Stimulated activated CD4-positive, alpha-beta T cell treated with anti-CD3 and anti-CD28 coated beads, Interleukin-4, amount 100 ng/mL, for 1 hour (primary cell): Measurements from ENCODE around the gene HPSE2.
"Not testable (repeated sequence)": the region's sequence is repeated elsewhere in the genome, so short reads cannot be mapped to it uniquely, and the experiment has no call there.

Experiments used
- DNase-seq: peaks from one replicate; pipeline ENCODE4 v3.0.0-alpha.2; 2020

The HPSE2 gene

DNA sequence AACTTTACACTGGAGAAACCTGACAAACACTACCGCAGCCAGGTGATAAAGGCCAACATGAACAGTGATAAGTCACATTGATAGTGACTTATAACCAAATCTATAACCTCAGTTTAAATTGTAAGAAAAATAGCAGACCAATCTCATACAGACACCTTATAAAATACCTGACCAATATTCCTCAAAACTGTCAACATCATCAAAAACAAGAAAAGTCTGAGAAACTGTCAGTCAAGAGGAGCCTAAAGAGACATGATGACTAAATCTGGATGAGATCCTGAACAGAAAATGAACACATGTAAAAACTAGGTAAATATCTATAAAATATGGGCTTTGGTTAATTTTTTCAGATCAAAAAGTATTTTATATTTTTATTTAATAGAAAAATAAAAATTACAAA, 233.3 kb downstream of the HPSE2 start:
- DNase-seq, result no peak

DNA sequence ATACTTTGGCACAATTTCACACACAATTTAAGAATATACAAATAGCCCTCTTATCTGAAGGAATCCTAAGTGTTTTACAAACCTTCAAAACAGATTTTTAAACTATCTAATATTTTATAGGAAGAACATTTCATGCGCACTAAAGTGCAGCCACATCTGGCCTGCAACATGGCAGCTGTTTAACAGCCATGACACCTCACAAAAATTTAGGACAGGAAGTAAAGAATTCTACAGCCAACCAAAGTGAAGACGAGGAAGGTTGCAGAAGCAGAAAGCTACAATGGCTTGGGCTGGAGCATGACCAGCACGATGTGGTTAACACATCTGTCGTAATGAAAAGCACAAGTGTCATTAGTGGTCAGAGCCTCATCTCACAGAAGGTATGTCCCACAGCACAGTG, 238.1 kb downstream of the HPSE2 start:
- no peak for DNase-seq

DNA sequence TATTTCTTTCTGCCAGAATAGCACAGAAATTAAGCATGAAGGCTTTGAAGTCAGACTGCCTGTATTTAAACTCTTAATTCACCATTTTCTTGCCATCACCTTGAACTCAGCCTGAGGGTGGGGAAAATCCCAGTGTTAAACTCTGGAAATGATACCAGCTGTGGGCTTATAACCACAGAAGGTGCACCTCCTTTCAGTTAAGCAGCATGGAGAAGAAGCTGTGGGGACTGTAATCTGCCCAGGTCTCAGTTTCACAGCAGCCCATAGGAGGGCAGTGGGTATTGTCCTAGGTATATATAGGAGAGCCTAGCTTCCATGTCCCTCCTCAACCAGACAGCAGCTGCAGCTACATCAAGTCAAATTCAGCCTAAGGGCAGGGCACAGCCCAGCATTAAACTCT, 241.6 kb downstream of the HPSE2 start:
- DNase-seq, result no peak

DNA sequence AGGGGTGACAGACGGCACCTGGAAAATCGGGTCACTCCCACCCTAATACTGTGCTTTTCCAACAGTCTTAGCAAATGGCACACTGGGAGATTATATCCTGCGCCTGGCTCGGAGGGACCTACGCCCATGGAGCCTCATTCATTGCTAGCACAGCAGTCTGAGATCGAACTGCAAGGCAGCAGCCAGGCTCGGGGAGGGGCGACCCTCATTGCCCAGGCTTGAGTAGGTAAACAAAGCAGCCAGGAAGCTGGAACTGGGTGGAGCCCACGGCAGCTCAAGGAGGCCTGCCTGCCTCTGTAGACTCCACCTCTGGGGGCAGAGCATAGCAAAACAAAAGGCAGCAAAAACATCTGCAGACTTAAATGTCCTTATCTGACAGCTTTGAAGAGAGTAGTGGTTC, 251.9 kb downstream of the HPSE2 start:
- not testable (repeated sequence) for DNase-seq

DNA sequence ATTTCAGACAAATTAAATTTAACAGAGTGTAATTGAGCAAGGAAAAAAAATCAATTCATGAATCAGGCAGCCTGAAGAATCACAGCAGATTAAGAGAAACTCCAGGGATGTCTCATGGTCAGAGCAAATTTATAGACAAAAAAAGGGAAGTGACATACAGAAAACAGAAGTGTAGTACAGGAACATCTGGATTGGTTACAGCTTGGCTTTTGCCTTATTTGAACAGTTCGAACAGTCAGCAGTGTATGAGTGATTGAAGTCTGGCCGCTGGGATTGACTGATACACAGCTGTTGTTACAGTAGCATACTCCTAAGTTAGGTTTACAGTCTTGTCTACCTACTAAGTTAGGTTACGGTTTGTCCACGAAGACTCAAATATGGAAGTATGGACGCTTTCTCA, 255.3 kb downstream of the HPSE2 start:
- no peak for DNase-seq

DNA sequence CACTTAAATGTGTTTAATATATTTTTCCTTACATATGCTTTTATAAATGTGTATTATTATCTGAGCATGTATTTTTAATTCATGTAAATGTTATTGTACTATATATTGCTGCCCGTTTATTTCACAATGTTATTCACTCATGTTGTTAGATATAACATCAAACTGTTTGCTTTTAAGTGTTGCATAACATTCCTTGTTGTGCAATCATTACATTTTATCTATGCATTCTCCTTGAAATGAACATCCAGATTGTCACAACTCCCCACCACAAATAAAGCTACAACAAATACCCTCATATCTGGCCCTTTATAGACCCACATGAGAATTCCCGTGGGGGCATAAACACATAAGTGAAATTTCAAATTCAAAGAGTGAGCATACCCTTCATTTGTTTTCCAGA, 264.2 kb downstream of the HPSE2 start:
- no peak for DNase-seq

DNA sequence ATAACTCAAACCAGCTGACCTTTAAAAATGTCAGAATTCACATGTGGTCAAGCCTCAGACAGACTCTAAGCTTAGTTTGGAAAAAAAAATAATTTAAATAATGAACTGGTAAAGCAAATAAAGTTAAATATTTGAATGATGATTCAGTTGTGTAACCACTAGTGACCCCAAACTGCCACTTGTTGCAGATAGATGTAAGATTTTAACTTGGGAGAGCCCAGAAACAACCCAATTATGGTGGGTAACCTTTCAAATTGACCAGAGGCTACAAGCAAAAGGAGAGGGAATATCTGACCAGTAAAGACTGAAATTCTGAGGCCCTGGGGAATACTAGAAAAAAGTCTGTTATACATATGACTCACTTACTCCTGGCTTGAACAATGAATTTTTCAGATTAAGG, 268.1 kb downstream of the HPSE2 start:
- DNase-seq, result no peak

DNA sequence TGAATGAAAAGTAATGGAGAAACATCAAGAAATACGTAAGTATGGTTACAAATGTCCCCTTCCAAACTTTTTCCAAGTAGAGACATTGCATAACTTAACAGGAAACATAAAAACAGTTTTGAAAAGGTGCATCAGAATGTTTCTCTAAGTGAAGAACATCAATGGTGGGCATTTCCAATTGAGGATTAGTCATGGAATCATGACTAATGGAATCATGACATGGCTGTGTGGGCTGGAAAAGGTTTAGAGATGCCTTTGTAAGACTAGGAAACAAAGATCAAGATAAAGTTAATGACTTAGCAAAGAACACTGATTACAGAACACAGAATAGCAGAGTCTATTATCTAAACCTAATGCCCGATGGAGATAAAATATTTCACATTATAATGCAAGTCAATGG, 272.0 kb downstream of the HPSE2 start:
- no peak for DNase-seq

DNA sequence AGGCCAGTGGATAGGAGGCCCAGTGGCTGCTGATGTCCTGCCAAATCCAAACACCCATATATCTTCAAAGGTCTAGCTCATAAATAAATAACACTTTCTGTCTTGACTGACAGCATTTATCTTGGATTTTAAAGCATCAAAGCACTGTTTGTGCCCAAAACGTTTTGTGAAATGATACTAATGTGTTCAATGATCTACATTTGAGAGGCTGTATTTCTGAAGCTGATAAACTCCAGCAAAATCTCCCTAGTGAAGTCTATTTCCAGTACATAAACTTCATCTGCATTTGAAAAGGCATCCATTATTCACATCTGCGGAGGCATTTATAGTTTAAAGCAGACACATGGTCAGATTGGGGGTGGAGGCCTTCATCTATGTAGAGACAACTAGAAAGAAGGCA, 276.3 kb downstream of the HPSE2 start:
- DNase-seq, result no peak

DNA sequence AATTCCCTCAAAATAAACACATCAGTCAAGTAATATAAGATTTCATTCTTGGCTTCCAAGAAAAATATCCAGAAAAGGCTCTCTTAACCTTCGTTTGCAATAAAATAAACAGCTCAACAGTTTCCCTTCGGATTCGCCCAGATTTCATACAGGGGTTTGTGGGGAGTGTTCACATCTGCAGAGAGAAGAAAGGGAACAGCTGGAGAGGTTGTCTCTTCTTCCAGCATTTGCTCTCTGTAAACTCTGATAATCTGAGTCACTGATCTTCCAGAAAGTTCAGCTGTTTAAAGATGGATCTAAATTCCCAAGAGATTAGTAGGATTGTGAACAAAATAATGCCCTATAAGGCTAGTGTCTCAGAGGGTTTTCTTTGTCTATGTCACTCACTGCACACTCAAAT, 277.9 kb downstream of the HPSE2 start:
- no peak for DNase-seq

DNA sequence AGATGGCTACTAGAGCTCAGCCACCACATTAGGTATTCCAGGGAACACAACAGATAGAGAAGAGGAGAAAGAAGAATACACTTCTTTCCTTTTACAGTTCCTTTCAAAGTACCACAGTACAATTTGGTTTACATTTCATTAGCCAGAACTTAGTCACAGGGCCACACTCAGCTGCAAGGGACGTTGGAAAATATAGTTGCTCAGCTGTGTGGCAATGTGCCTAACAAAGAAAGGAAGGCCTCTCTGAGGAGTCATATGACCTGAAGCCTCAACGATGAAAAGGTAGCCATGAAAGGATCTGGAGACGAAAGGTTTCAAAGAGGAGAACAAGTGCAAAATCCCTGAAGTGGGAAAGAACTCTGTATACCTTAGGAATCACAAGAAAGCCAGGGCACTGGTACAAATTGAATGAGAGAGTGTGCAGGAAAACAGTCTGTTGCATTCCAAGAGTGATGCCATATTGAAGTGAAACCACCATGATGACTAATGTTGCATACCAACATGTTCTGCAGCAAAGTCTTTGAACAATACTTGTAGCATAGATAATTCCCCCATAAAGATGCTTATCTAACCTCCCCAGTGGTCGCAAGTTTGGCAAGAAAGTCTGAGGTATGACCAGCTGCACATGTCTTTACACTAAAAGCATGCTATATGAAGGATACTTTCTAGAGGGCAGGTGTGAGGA, 278.9 kb downstream of the HPSE2 start:
- DNase-seq, result no peak

DNA sequence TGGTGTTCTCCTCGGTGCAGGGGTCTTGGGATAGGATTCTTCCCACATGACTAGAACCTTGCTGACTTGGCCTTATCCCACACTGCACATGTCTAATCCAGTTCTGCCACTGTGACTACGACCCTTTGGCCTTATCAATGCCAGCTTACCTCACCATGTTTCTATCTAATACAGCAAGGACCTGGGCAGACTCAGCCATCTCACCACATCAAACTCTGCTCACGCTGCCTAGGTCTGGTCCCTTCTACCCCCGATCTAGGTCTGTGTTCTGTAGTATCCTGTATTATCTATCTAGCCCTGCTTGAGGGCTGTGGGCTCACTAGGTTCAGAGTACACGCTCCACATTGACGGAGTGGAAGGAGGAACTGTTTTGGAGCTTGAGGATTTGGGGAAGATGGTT, 282.4 kb downstream of the HPSE2 start:
- no peak for DNase-seq

DNA sequence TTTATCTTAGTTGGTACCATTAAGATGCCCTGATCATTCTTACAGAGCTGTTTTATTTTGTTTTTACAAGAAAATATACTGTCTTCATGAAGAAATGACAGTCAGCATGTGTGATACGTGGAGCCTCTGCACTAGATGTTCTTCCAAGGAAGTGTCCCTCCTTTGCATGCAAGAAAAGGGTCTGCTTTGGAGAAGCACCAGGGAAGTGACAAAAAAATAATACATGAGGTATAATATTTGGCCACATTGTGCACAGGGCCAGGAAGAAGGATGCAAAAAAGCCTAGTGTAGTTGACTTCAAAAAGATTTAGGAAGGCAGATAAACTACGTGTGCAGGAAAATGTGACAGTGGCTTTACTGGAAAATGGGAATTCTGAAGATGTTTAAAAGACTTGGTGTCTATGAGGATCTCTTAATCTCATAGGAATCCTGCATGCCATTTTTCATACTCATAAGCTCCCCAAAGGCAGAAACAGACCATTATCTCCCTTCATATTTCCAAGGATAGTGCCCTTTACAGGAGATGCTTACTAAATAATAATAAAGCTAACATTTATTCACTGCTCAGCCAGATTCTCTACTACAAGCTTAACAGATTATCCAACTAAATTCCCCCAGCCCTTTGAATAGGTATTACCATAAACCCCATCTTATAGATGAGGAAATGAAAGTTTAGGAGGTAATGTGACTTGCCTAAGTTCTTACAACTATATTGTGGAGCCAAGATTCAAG, 284.2 kb downstream of the HPSE2 start:
- no peak for DNase-seq

DNA sequence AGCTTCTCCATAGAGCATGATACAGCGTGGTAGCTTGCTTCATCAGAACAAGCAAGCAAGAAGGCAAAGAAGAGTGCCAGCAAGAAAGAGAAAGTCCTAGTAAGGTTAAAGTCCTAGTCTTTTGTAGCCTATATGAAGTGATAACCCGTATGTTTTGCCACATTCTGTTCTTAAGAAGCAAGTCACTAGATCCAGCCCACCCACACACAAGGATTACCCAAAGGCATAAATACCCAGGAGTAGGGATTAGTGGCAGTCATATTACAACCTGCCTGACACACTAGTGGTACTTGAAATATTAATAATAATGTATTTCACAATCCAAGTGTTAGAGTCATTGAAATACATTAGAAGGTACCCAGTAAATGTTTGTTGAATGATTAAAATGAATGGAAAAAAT, 285.5 kb downstream of the HPSE2 start:
- DNase-seq, result no peak

DNA sequence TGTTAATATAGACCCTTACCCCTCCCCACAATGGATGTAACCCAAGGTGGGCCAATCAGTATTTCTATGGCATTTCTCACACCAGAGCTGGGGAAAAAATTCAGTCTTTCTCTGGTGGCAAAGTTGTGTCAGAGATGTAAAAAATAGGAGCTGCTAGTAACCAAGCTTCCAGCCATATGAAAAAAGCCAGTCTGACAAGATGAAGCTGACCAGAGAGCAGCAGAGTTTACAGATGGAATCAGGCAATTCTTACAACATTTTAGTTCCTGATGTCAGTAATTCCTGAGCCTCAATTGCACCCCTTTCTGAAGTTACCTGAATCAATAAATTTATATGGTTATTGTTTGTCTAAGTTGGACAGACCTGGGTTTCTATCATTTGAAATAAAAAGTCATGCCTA, 286.3 kb downstream of the HPSE2 start:
- no peak for DNase-seq

DNA sequence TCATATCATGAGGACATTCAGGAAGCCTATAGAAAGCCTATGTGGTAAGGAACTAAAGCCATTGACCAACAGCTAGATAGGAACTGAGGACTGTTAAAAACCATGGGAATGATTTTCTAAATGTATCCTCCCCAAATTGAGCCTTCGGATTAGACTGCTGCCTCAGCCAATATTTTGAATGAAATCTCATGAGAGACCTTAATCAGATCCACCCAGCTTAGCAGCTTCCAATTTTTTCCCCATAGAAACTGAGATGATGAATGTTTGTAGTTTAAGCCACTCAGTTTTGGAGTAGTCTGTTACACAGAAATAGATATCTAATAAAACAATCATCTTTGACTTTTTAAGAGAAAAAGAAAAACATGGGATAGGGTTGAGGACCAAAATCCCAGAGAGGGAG, 292.0 kb downstream of the HPSE2 start:
- DNase-seq, result no peak

DNA sequence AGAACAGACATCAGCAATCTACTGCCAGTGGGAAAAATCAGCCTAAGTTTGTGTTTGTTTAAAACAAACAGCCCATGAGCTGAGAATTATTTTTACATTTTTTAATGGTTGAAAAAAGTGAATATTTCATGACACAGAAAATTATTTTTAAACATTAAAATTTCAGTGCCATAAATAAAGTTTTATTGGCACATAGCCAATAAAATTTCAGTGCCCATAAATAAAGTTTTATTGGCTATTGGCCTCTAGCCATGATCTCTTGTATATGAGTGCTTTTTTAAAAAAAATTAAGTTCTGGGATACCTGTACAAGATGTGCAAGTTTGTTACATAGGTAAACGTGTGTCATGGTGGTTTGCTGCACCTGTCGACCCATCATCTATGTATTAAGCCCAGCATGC, 305.9 kb downstream of the HPSE2 start:
- no peak for DNase-seq

DNA sequence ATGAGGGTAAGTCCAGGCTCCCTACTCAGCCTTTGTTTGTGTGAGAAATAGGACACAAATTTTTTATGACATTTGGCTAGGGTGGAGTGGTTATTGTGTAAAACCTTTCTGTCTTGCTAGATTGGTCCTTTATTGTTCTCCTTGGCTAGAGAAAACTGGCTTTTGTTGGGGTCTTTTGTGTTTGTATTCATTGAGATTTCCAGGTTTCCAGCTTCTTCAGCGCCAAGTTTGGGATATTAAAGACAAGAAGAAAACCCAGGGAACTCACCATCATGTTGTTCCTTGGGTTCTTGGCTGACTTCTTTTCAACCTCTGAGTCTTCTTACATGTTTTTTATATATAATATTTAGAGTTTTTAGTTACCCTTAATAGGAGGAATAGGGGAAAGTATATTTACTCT, 310.0 kb downstream of the HPSE2 start:
- DNase-seq, result no peak

DNA sequence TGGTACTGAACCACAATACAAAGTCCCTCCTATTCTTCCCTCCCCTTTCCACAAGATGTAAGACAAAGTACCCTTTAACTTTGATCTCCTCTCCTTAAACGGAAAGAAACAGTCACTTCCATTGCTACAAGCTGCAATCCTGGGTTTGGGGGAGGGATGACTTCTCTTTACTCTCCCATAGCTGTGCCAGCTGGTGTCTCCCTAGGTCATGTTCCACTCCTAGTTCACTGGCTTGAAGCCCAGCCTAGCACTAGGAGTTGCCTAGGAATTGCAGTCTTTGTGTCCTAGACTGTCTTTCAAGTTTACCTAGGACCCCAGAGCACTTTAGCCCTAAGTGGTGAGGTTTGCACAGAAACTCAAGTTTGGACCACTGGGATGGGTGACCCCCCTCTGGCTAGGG, 311.1 kb downstream of the HPSE2 start:
- no peak for DNase-seq

DNA sequence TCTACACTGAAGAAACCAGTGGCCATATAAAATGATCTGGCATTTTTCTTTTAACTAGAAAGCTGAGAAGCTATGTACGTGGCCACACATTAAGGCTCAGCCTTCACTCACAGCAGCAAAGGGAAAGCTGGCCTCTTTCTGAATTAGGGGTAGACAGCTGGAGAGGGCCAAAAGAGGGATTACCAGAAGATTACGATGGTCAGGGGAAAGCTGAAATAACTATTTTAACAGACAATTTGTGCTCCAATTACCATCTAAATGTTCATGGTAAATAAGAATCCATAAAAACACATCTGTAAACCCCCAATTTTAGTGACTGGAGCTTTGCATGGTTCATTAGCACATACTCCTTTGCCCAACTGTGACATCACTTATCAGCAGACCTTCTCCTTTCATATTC, 314.3 kb downstream of the HPSE2 start:
- no peak for DNase-seq

DNA sequence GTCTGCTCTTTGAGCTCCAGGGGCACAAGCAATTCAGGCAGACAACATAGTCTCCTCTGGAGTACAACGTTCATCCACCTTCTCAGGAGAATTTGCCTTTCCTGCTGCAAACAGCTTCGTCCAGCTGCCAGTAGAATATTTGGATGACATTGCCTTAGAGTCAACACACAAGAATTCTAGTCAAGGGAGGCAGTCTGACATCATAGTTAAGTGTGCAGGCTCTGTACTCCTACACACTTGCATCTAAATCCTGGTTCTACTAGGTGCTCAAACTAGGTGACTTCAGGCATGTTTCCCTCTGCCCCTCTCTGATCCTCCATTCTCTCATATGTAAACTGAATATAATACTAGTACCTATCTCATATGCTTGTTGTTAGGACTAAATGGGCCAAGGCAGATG, 314.8 kb downstream of the HPSE2 start:
- DNase-seq, result no peak

DNA sequence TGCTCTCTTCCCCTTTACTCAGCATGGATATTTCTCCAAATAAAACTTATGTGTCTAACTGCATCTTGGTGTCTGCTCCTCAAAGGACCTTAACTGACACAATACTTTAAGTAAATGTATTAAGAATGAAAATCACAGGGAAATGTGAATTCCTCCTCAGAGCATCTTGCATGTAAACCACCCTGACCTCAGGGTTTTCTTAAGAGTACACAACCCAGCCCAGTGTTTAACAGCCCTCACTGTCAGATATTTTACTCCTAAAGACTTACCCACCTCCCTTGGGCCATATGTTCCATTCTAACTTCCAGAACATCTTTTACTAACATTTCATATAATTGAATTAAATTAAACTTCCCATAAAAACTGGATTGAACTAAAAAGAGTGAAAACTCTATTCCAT, 315.3 kb downstream of the HPSE2 start:
- no peak for DNase-seq

DNA sequence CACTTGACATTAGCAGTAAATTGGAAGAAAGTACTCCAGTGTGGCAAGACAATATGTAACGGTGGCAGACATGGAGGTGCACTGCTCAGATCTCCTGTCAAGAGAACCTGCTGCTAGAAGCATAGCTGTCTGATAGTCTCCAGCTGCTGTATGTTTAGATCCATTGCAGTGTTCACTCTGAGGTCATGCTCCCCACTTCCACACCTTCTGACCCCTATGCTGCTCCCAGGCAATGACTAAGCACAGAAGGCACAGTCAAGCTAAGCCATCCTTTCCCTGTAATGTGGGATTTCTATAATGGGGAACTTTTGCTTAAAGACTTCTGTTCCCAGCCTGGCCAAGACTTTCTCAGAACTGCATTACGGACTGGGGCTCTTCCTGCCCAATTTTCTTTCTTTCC, 315.8 kb downstream of the HPSE2 start:
- no peak for DNase-seq

DNA sequence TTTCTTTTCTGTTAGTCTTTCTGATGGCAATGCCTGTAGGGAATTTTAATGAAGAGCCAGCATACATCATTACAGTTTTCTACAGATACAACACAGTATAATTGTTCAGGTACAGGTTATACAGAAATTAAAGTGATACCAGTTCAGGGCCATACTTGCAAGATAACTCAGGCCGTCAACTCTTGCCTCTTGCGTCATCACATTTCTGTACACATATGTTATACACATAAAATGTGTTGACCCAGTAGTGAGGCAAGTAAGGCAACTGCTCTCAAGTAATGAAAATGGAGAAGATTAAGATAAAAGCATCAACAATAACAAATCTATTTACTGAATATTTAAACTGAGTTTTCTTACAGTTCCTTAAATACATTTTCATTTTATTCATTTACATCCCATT, 317.8 kb downstream of the HPSE2 start:
- DNase-seq, result no peak

DNA sequence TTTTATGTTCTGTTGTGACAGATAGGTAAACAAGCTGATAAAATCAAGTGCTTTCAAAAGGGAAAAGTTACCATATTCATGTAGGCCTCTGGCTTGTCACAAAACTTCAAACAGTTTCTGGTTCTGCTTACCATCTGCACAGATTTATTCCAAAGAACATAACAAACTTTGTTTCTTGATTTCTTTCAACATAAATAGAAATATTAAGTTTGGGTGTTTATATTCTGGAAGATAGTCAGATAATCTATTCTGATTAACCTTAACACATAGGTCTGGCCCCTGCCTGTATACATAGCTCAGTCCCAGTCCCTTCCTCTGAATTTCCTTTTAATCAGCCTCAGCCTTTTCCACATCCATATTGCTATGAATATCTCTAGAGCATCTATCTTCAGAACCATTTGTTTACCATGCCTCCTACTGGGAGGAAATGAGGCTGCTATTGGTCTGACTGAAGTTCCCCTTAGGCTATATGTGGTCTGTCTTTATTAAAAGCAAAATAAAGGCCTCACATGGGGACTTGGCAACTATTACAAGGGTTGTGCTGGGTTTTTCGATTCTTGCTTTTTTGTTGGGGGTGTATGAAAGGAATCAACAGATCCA, 319.0 kb downstream of the HPSE2 start:
- no peak for DNase-seq
